ENCODE measurements around the gene YY1AP1.

- TF ChIP-seq CTCF (IDR thresholded peaks at IDR 0.05) (no peak), POLR2A (IDR thresholded peaks at IDR 0.05) (no peak)
Measured at GRCh38 chr1:155715777-155716176, 27.2 kb upstream of the YY1AP1 start.

Data from vagina (tissue), 2 donors.